Transverse colon (tissue), 4 donors: ENCODE results near the gene LARP6.

Source experiments
- POLR2A ChIP-seq: fragments of 450-650 bp; IDR thresholded peaks from one replicate; pipeline ENCODE4 v1.6.1; 2016; ENCODE audit warnings: antibody characterized with exemption, mild to moderate bottlenecking, moderate library complexity
- POLR2AphosphoS5 ChIP-seq, 3 donors: sonication (generic); formaldehyde crosslinking; IDR thresholded peaks; one replicate each; pipeline ENCODE4 v1.6.1; 2016; ENCODE audit warnings: antibody characterized with exemption in 3 of 3
- TF ChIP-seq, protein P1 (sequence below), 5 experiments: fragments of 200-600 bp in 3 of 5; fragments of 450-650 bp in 2 of 5; sonication (generic) in 3 of 5; IDR thresholded peaks; 1 replicate in 2 of 5; 2 replicates in 3 of 5; pipeline ENCODE4 v1.5.1; 2016 to 2017; ENCODE audit warnings: antibody characterized with exemption in 5 of 5, inconsistent platforms in 3 of 5, mild to moderate bottlenecking in 2 of 5, moderate library complexity in 1 of 5

DNA sequence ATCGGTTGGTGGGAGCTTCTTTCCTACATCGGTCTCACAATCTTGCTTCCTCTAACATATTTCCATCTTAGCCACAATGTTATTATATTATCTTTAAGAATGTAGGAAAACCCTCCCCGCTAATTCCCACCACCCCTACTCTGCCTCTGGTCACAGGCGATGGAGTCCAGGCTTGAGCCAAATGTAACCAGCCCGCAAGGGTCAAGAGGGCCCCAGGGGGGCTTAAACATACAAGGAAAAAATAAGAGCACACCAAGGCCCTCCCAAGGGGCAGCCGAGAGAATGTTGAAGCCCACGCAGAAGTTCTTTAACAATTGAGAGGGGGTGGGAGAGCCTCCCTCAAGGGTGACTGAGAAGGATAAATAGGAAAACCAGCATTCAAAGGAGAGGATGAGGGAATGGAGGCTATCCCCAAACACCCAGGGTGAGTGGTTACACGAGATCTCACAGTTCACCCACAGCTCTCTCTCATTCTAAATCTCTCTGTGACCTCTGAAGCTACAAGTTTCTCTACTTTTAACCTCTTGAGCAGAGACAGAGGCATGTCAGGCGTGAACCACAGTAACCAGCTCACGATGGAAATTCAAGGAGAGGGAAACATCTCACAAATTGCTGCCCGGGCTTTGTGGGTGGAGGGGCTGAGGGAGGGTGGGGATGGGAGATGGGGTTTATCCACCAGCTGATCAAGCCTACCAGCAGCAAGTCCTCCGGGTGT is 59.2 kb downstream of the LARP6 start:
- TF ChIP-seq, protein P1, sequence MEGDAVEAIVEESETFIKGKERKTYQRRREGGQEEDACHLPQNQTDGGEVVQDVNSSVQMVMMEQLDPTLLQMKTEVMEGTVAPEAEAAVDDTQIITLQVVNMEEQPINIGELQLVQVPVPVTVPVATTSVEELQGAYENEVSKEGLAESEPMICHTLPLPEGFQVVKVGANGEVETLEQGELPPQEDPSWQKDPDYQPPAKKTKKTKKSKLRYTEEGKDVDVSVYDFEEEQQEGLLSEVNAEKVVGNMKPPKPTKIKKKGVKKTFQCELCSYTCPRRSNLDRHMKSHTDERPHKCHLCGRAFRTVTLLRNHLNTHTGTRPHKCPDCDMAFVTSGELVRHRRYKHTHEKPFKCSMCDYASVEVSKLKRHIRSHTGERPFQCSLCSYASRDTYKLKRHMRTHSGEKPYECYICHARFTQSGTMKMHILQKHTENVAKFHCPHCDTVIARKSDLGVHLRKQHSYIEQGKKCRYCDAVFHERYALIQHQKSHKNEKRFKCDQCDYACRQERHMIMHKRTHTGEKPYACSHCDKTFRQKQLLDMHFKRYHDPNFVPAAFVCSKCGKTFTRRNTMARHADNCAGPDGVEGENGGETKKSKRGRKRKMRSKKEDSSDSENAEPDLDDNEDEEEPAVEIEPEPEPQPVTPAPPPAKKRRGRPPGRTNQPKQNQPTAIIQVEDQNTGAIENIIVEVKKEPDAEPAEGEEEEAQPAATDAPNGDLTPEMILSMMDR (IDR thresholded peaks at IDR 0.05), result no peak
- no peak for TF ChIP-seq POLR2A
- TF ChIP-seq POLR2AphosphoS5 (IDR thresholded peaks at IDR 0.05), result no peak
